ENCODE data around the gene PRM2.

PRM2 gene

GRCh38 chr16:11239644-11240632, 36.3 kb downstream of the PRM2 start:
- H3K9me3 ChIP-seq (ENCODE audit: control insufficient read depth in 5 of 5, low read length in 5 of 5): peaks cover 0 to 2% (median 0%) of the 10 kb centered on the region in 5 donors
- H3K4me1 ChIP-seq (ENCODE audit: control insufficient read depth in 5 of 5, insufficient read depth in 5 of 5, low read length in 5 of 5): no peaks in the 10 kb centered on the region
- no peaks in the 10 kb centered on the region for H3K27me3 ChIP-seq (ENCODE audit: control insufficient read depth in 5 of 5, insufficient read depth in 4 of 5, low read length in 5 of 5)
- no peak overlapping the region for H3K27ac ChIP-seq (ENCODE audit: low read depth, low read length)
- H3K4me3 ChIP-seq (ENCODE audit: low read depth in 1 of 5, low read length in 5 of 5): no peak overlapping the region
- no peaks in the 10 kb centered on the region for H3K36me3 ChIP-seq (ENCODE audit: control insufficient read depth in 5 of 5, insufficient read depth in 5 of 5, low read length in 5 of 5)
- no peak overlapping the region for H3K9ac ChIP-seq (ENCODE audit: low read length in 5 of 5)

- no peaks in the 10 kb centered on the region for H3K4me1 ChIP-seq (ENCODE audit: control insufficient read depth in 5 of 5, insufficient read depth in 5 of 5, low read length in 5 of 5)
- H3K27ac ChIP-seq (ENCODE audit: low read depth, low read length): no peak overlapping the region
- no peak overlapping the region for H3K9ac ChIP-seq (ENCODE audit: low read length in 5 of 5)
- H3K9me3 ChIP-seq (ENCODE audit: control insufficient read depth in 5 of 5, low read length in 5 of 5): peaks cover 0 to 2% (median 0%) of the 10 kb centered on the region in 5 donors
- H3K4me3 ChIP-seq (ENCODE audit: low read depth in 1 of 5, low read length in 5 of 5): no peak overlapping the region
- H3K27me3 ChIP-seq (ENCODE audit: control insufficient read depth in 5 of 5, insufficient read depth in 4 of 5, low read length in 5 of 5): no peaks in the 10 kb centered on the region
- no peaks in the 10 kb centered on the region for H3K36me3 ChIP-seq (ENCODE audit: control insufficient read depth in 5 of 5, insufficient read depth in 5 of 5, low read length in 5 of 5)
Measured at GRCh38 chr16:11238272-11239202, 37.7 kb downstream of the PRM2 start.

- peaks cover 0 to 7% (median 3%) of the 10 kb centered on the region in 5 donors for H3K27me3 ChIP-seq (ENCODE audit: control insufficient read depth in 5 of 5, insufficient read depth in 4 of 5, low read length in 5 of 5)
- no peaks in the 10 kb centered on the region for H3K36me3 ChIP-seq (ENCODE audit: control insufficient read depth in 5 of 5, insufficient read depth in 5 of 5, low read length in 5 of 5)
- H3K9ac ChIP-seq (ENCODE audit: low read length in 5 of 5): no peak overlapping the region
- peaks cover 0 to 9% (median 0%) of the 10 kb centered on the region in 5 donors for H3K4me1 ChIP-seq (ENCODE audit: control insufficient read depth in 5 of 5, insufficient read depth in 5 of 5, low read length in 5 of 5)
- no peak overlapping the region for H3K4me3 ChIP-seq (ENCODE audit: low read depth in 1 of 5, low read length in 5 of 5)
- H3K9me3 ChIP-seq (ENCODE audit: control insufficient read depth in 5 of 5, low read length in 5 of 5): peaks cover 0 to 2% (median 0%) of the 10 kb centered on the region in 5 donors
- H3K27ac ChIP-seq (ENCODE audit: low read depth, low read length): no peak overlapping the region
Measured at GRCh38 chr16:11236461-11237254, 39.6 kb downstream of the PRM2 start.

- Histone ChIP-seq H3K36me3 (ENCODE audit: control insufficient read depth in 5 of 5, insufficient read depth in 5 of 5, low read length in 5 of 5) (no peaks in the 10 kb centered on the region), H3K9me3 (ENCODE audit: control insufficient read depth in 5 of 5, low read length in 5 of 5) (peaks cover 0 to 2% (median 0%) of the 10 kb centered on the region in 5 donors), H3K4me3 (ENCODE audit: low read depth in 1 of 5, low read length in 5 of 5) (no peak overlapping the region), H3K9ac (ENCODE audit: low read length in 5 of 5) (no peak overlapping the region), H3K27me3 (ENCODE audit: control insufficient read depth in 5 of 5, insufficient read depth in 4 of 5, low read length in 5 of 5) (peaks cover 0 to 7% (median 3%) of the 10 kb centered on the region in 5 donors), H3K4me1 (ENCODE audit: control insufficient read depth in 5 of 5, insufficient read depth in 5 of 5, low read length in 5 of 5) (peaks cover 0 to 9% (median 0%) of the 10 kb centered on the region in 5 donors), H3K27ac (ENCODE audit: low read depth, low read length) (no peak overlapping the region)
Measured at GRCh38 chr16:11235703-11235991, 40.6 kb downstream of the PRM2 start.

- Histone ChIP-seq H3K4me1 (ENCODE audit: control insufficient read depth in 5 of 5, insufficient read depth in 5 of 5, low read length in 5 of 5) (peaks cover 0 to 9% (median 0%) of the 10 kb centered on the region in 5 donors), H3K27ac (ENCODE audit: low read depth, low read length) (no peak overlapping the region), H3K36me3 (ENCODE audit: control insufficient read depth in 5 of 5, insufficient read depth in 5 of 5, low read length in 5 of 5) (no peaks in the 10 kb centered on the region), H3K9me3 (ENCODE audit: control insufficient read depth in 5 of 5, low read length in 5 of 5) (peaks cover 0 to 2% (median 0%) of the 10 kb centered on the region in 5 donors), H3K9ac (ENCODE audit: low read length in 5 of 5) (no peak overlapping the region), H3K27me3 (ENCODE audit: control insufficient read depth in 5 of 5, insufficient read depth in 4 of 5, low read length in 5 of 5) (peaks cover 0 to 7% (median 3%) of the 10 kb centered on the region in 5 donors), H3K4me3 (ENCODE audit: low read depth in 1 of 5, low read length in 5 of 5) (no peak overlapping the region)
Measured at GRCh38 chr16:11234884-11235702, 41.2 kb downstream of the PRM2 start.

GRCh38 chr16:11233727-11234376, 42.4 kb downstream of the PRM2 start:
- H3K27ac ChIP-seq (ENCODE audit: low read depth, low read length): no peak overlapping the region
- peaks cover 0 to 9% (median 0%) of the 10 kb centered on the region in 5 donors for H3K4me1 ChIP-seq (ENCODE audit: control insufficient read depth in 5 of 5, insufficient read depth in 5 of 5, low read length in 5 of 5)
- H3K9ac ChIP-seq (ENCODE audit: low read length in 5 of 5): no peak overlapping the region
- no peak overlapping the region for H3K4me3 ChIP-seq (ENCODE audit: low read depth in 1 of 5, low read length in 5 of 5)
- H3K36me3 ChIP-seq (ENCODE audit: control insufficient read depth in 5 of 5, insufficient read depth in 5 of 5, low read length in 5 of 5): no peaks in the 10 kb centered on the region
- peaks cover 0 to 7% (median 3%) of the 10 kb centered on the region in 5 donors for H3K27me3 ChIP-seq (ENCODE audit: control insufficient read depth in 5 of 5, insufficient read depth in 4 of 5, low read length in 5 of 5)
- H3K9me3 ChIP-seq (ENCODE audit: control insufficient read depth in 5 of 5, low read length in 5 of 5): peaks cover 0 to 2% (median 0%) of the 10 kb centered on the region in 5 donors

GRCh38 chr16:11232852-11233726, 43.2 kb downstream of the PRM2 start:
- H3K9me3 ChIP-seq (ENCODE audit: control insufficient read depth in 5 of 5, low read length in 5 of 5): no peaks in the 10 kb centered on the region
- peaks cover 0 to 7% (median 3%) of the 10 kb centered on the region in 5 donors for H3K27me3 ChIP-seq (ENCODE audit: control insufficient read depth in 5 of 5, insufficient read depth in 4 of 5, low read length in 5 of 5)
- no peak overlapping the region for H3K4me3 ChIP-seq (ENCODE audit: low read depth in 1 of 5, low read length in 5 of 5)
- peaks cover 0 to 9% (median 0%) of the 10 kb centered on the region in 5 donors for H3K4me1 ChIP-seq (ENCODE audit: control insufficient read depth in 5 of 5, insufficient read depth in 5 of 5, low read length in 5 of 5)
- H3K36me3 ChIP-seq (ENCODE audit: control insufficient read depth in 5 of 5, insufficient read depth in 5 of 5, low read length in 5 of 5): no peaks in the 10 kb centered on the region
- peak overlapping the region in 1 of 5 donors; percentile 23 for H3K9ac ChIP-seq (ENCODE audit: low read length in 5 of 5)
- H3K27ac ChIP-seq (ENCODE audit: low read depth, low read length): no peak overlapping the region

- Histone ChIP-seq H3K9me3 (ENCODE audit: control insufficient read depth in 5 of 5, low read length in 5 of 5) (no peaks in the 10 kb centered on the region), H3K27me3 (ENCODE audit: control insufficient read depth in 5 of 5, insufficient read depth in 4 of 5, low read length in 5 of 5) (peaks cover 0 to 7% (median 3%) of the 10 kb centered on the region in 5 donors), H3K36me3 (ENCODE audit: control insufficient read depth in 5 of 5, insufficient read depth in 5 of 5, low read length in 5 of 5) (no peaks in the 10 kb centered on the region), H3K4me3 (ENCODE audit: low read depth in 1 of 5, low read length in 5 of 5) (no peak overlapping the region), H3K4me1 (ENCODE audit: control insufficient read depth in 5 of 5, insufficient read depth in 5 of 5, low read length in 5 of 5) (peaks cover 0 to 9% (median 0%) of the 10 kb centered on the region in 5 donors), H3K9ac (ENCODE audit: low read length in 5 of 5) (peak overlapping the region in 1 of 5 donors; percentile 23), H3K27ac (ENCODE audit: low read depth, low read length) (no peak overlapping the region)
Measured at GRCh38 chr16:11232302-11232851, 43.9 kb downstream of the PRM2 start.

All from subcutaneous abdominal adipose tissue (tissue), 5 donors.